Stomach smooth muscle (tissue), 2 donors: ENCODE data around the gene B4GALT3.

Experiments used
- H3K27ac ChIP-seq: one replicate; pipeline ENCODE4 v1.7.0; 2013; ENCODE audit warnings: mild to moderate bottlenecking, low read length, inconsistent platforms
- H3K27me3 ChIP-seq, 2 donors: one replicate each; pipeline ENCODE4 v1.7.0; 2013; ENCODE audit warnings: low read length in 2 of 2; ENCODE audit not compliant: insufficient read depth in 2 of 2, control insufficient read depth in 1 of 2
- H3K36me3 ChIP-seq, 2 donors: one replicate each; pipeline ENCODE4 v1.7.0; 2013; ENCODE audit warnings: low read length in 2 of 2; ENCODE audit not compliant: control insufficient read depth in 2 of 2, insufficient read depth in 2 of 2
- H3K4me1 ChIP-seq: one replicate; pipeline ENCODE4 v1.7.0; 2013; ENCODE audit warnings: low read length; ENCODE audit not compliant: control insufficient read depth, insufficient read depth
- H3K4me3 ChIP-seq, 2 donors: one replicate each; pipeline ENCODE4 v1.7.0; 2013; ENCODE audit warnings: low read length in 2 of 2
- H3K9ac ChIP-seq, 2 donors: one replicate each; pipeline ENCODE4 v1.7.0; 2013; ENCODE audit warnings: low read length in 2 of 2, mild to moderate bottlenecking in 1 of 2
- H3K9me3 ChIP-seq, 2 donors: one replicate each; pipeline ENCODE4 v1.7.0; 2013; ENCODE audit warnings: low read length in 2 of 2; ENCODE audit not compliant: control insufficient read depth in 2 of 2
- donor health status: healthy.
- donor health status: Pancreatic carcinoma.

B4GALT3 gene

GRCh38 chr1:161138431-161138830 is 38.9 kb downstream of the B4GALT3 start:
- no peak overlapping the region for H3K27ac ChIP-seq
- no peaks in the 10 kb centered on the region for H3K27me3 ChIP-seq
- no peak overlapping the region for H3K9ac ChIP-seq

GRCh38 chr1:161137881-161138280 is 39.4 kb downstream of the B4GALT3 start:
- no peaks in the 10 kb centered on the region for H3K9me3 ChIP-seq
- no peak overlapping the region for H3K4me3 ChIP-seq
- H3K36me3 ChIP-seq: no peaks in the 10 kb centered on the region
- no peak overlapping the region for H3K27ac ChIP-seq
- H3K27me3 ChIP-seq: no peaks in the 10 kb centered on the region
- peaks cover 11% of the 10 kb centered on the region for H3K4me1 ChIP-seq
- no peak overlapping the region for H3K9ac ChIP-seq

More at GRCh38 chr1:161138431-161138830, 38.9 kb downstream of the B4GALT3 start:
- Histone ChIP-seq H3K4me3 (no peak overlapping the region), H3K36me3 (no peaks in the 10 kb centered on the region), H3K4me1 (peaks cover 9% of the 10 kb centered on the region), H3K9me3 (no peaks in the 10 kb centered on the region)

- Histone ChIP-seq H3K4me1 (peaks cover 14% of the 10 kb centered on the region), H3K9me3 (no peaks in the 10 kb centered on the region), H3K27me3 (no peaks in the 10 kb centered on the region), H3K27ac (peak overlapping the region; percentile 93), H3K36me3 (peaks cover 10 to 11% of the 10 kb centered on the region in 2 donors), H3K9ac (peak overlapping the region; percentile 89 to 98), H3K4me3 (peak overlapping the region; percentile 88 to 99)
Observed at GRCh38 chr1:161133220-161133740, 44.0 kb downstream of the B4GALT3 start.

- peaks cover 12% of the 10 kb centered on the region for H3K4me1 ChIP-seq
- H3K9ac ChIP-seq: peak within 1 kb of the TSS; percentile 89 to 98
- no peaks in the 10 kb centered on the region for H3K9me3 ChIP-seq
- H3K27me3 ChIP-seq: no peaks in the 10 kb centered on the region
- H3K36me3 ChIP-seq: peaks cover 17% of the 10 kb centered on the region in 2 donors
- H3K4me3 ChIP-seq: peak within 1 kb of the TSS; percentile 89 to 99
- peak within 1 kb of the TSS; percentile 93 for H3K27ac ChIP-seq
Observed at GRCh38 chr1:161132410-161133219, 44.7 kb downstream of the B4GALT3 start, which contains the start of gene DEDD. Gene DEDD (minus strand): TSS chr1:161132667. CDS start chr1:161124462, 8,205 bp downstream.

- H3K36me3 ChIP-seq: peaks cover 20% of the 10 kb centered on the region in 2 donors
- peak overlapping the region; percentile 93 for H3K27ac ChIP-seq
- no peaks in the 10 kb centered on the region for H3K27me3 ChIP-seq
- peak overlapping the region; percentile 89 to 99 for H3K4me3 ChIP-seq
- H3K9me3 ChIP-seq: no peaks in the 10 kb centered on the region
- H3K9ac ChIP-seq: peak overlapping the region; percentile 89 to 98
- H3K4me1 ChIP-seq: peaks cover 12% of the 10 kb centered on the region
Observed at GRCh38 chr1:161131523-161132409, 45.5 kb downstream of the B4GALT3 start.

GRCh38 chr1:161130266-161130665 is 47.0 kb downstream of the B4GALT3 start:
- H3K27ac ChIP-seq: no peak overlapping the region
- no peaks in the 10 kb centered on the region for H3K27me3 ChIP-seq
- H3K9ac ChIP-seq: no peak overlapping the region
- no peak overlapping the region for H3K4me3 ChIP-seq
- H3K4me1 ChIP-seq: peaks cover 12% of the 10 kb centered on the region
- peaks cover 24 to 27% of the 10 kb centered on the region in 2 donors for H3K36me3 ChIP-seq
- H3K9me3 ChIP-seq: no peaks in the 10 kb centered on the region

GRCh38 chr1:161128591-161129420 is 48.5 kb downstream of the B4GALT3 start:
- H3K27ac ChIP-seq: no peak overlapping the region
- no peak overlapping the region for H3K4me3 ChIP-seq
- peaks cover 10% of the 10 kb centered on the region for H3K4me1 ChIP-seq
- H3K36me3 ChIP-seq: peaks cover 31 to 36% of the 10 kb centered on the region in 2 donors
- no peaks in the 10 kb centered on the region for H3K27me3 ChIP-seq
- no peaks in the 10 kb centered on the region for H3K9me3 ChIP-seq
- H3K9ac ChIP-seq: no peak overlapping the region

GRCh38 chr1:161127649-161128048 is 49.7 kb downstream of the B4GALT3 start:
- Histone ChIP-seq H3K27me3 (no peaks in the 10 kb centered on the region), H3K4me1 (peaks cover 3% of the 10 kb centered on the region), H3K36me3 (peaks cover 38 to 44% of the 10 kb centered on the region in 2 donors), H3K9me3 (no peaks in the 10 kb centered on the region), H3K27ac (no peak overlapping the region), H3K9ac (no peak overlapping the region), H3K4me3 (no peak overlapping the region)

- no peak overlapping the region for H3K9ac ChIP-seq
- no peak overlapping the region for H3K27ac ChIP-seq
- peaks cover 20% of the 10 kb centered on the region for H3K4me1 ChIP-seq
- no peaks in the 10 kb centered on the region for H3K27me3 ChIP-seq
- H3K36me3 ChIP-seq: peaks cover 49 to 55% of the 10 kb centered on the region in 2 donors
- H3K9me3 ChIP-seq: no peaks in the 10 kb centered on the region
- H3K4me3 ChIP-seq: no peak overlapping the region
Observed at GRCh38 chr1:161122967-161123366, 54.3 kb downstream of the B4GALT3 start.

GRCh38 chr1:161121834-161122233 is 55.5 kb downstream of the B4GALT3 start:
- H3K9ac ChIP-seq: no peak overlapping the region
- H3K9me3 ChIP-seq: no peaks in the 10 kb centered on the region
- peaks cover 43 to 49% of the 10 kb centered on the region in 2 donors for H3K36me3 ChIP-seq
- H3K27me3 ChIP-seq: no peaks in the 10 kb centered on the region
- H3K4me3 ChIP-seq: no peak overlapping the region
- H3K4me1 ChIP-seq: peaks cover 25% of the 10 kb centered on the region
- H3K27ac ChIP-seq: no peak overlapping the region
